HG03521 (cell line): ENCODE measurements around the gene IL9R.
"Not testable (repeated sequence)": the region's sequence is repeated elsewhere in the genome, so short reads cannot be mapped to it uniquely, and the experiment has no call there.

Source experiments
- ATAC-seq: cut with Tn5 transposase; IDR thresholded peaks from one replicate; pipeline ENCODE4 v1.9.1; 2021; ENCODE audit warnings: mild to moderate bottlenecking, moderate library complexity; ENCODE audit not compliant: unreplicated experiment

The IL9R gene

GRCh38 chrX:156029296-156029695, 31.8 kb downstream of the IL9R start:
- not testable (repeated sequence) for ATAC-seq

GRCh38 chrX:156029707-156030442, 32.4 kb downstream of the IL9R start:
- ATAC-seq: not testable (repeated sequence)

- peak; percentile 56 for ATAC-seq
These were observed 33.0 kb downstream of the IL9R start for GRCh38 chrX:156030474-156030873.
